Sigmoid colon (tissue), 7 donors: Measurements from ENCODE around the gene ST14. TPM values are rescaled to one million over a fixed set of nuclear protein-coding genes. Genes with fewer than 3 reads are reported as not detected.
A peak's percentile ranks its signal among the peaks of the same experiment; 100 is the strongest.

Experiments used
- DNase-seq: peaks from one replicate; pipeline ENCODE4 v3.0.0-alpha.2; 2019
- H3K27ac ChIP-seq, 4 donors: fragments of 200-600 bp; sonication (generic); one replicate each; pipeline ENCODE4 v1.5.1; 2016 to 2019; ENCODE audit warnings: mild to moderate bottlenecking in 1 of 4
- H3K27me3 ChIP-seq, 3 donors: fragments of 200-600 bp; sonication (generic); one replicate each; pipeline ENCODE4 v1.5.1; 2019; ENCODE audit warnings: mild to moderate bottlenecking in 1 of 3
- H3K36me3 ChIP-seq, 4 donors: fragments of 200-600 bp; sonication (generic); one replicate each; pipeline ENCODE4 v1.5.1; 2016 to 2019
- H3K4me1 ChIP-seq, 4 donors: fragments of 200-600 bp; sonication (generic); one replicate each; pipeline ENCODE4 v1.5.1; 2017 to 2019
- H3K4me3 ChIP-seq, 4 donors: fragments of 200-600 bp; sonication (generic); one replicate each; pipeline ENCODE4 v1.5.1; 2017 to 2019; ENCODE audit warnings: mild to moderate bottlenecking in 2 of 4, moderate library complexity in 1 of 4
- H3K9me3 ChIP-seq, 4 donors: fragments of 200-600 bp in 3 of 4; sonication (generic) in 3 of 4; one replicate each; pipeline versions ENCODE4 v1.5.1 to v1.6.1; 2013 to 2019
- EP300 ChIP-seq, 4 donors: sonication (generic); formaldehyde crosslinking; IDR thresholded peaks; one replicate each; pipeline ENCODE4 v1.6.1; 2017; ENCODE audit warnings: antibody characterized with exemption in 4 of 4
- POLR2A ChIP-seq, 2 donors: fragments of 450-650 bp; IDR thresholded peaks; one replicate each; pipeline ENCODE4 v1.6.1; 2016; ENCODE audit warnings: antibody characterized with exemption in 2 of 2, mild to moderate bottlenecking in 2 of 2, moderate library complexity in 2 of 2
- POLR2AphosphoS5 ChIP-seq, 4 donors: sonication (generic); formaldehyde crosslinking; IDR thresholded peaks; one replicate each; pipeline ENCODE4 v1.6.1; 2017; ENCODE audit warnings: antibody characterized with exemption in 4 of 4
- WGBS, 2 donors: extraction: QIAGEN DNeasy Blood & Tissue Kit; methylation state at CpG; one replicate each; pipeline ENCODE4 v1.1.7; 2013; 5-methylcytosine and 5-hydroxymethylcytosine counted together
- intact Hi-C: fragments of 100-400 bp; cut with DNase I; formaldehyde crosslinking; loops from one replicate; pipeline ENCODE4 v1.15.1; 2023
- polyA plus RNA-seq, 3 donors: library from polyadenylated mRNA; stranded (reverse); fragments of 200-250 nt; gene quantifications; one replicate each; pipeline ENCODE4 v1.2.3, GENCODE V29; 2013
- total RNA-seq, 4 donors: library from RNA; depleted of rRNA; stranded (reverse); fragments of >200 nt; gene quantifications; one replicate each; pipeline ENCODE4 v1.1.0, GENCODE V29; 2016
- TF ChIP-seq, protein P1 (sequence below), 4 experiments: fragments of 450-650 bp in 3 of 4; fragments of 200-600 bp in 1 of 4; IDR thresholded peaks; one replicate each; pipeline ENCODE4 v1.5.1; 2016 to 2019; ENCODE audit warnings: antibody characterized with exemption in 4 of 4, mild to moderate bottlenecking in 3 of 4, moderate library complexity in 2 of 4
- donor health status: healthy with polysubstance abuse.
- donor health status: Bipolar disorder and iron deficiency.
- donor health status: healthy.

The ST14 gene
- total and polyA plus RNA-seq, 7 donors = 1.8 to 324 (median 5.1) TPM

DNA sequence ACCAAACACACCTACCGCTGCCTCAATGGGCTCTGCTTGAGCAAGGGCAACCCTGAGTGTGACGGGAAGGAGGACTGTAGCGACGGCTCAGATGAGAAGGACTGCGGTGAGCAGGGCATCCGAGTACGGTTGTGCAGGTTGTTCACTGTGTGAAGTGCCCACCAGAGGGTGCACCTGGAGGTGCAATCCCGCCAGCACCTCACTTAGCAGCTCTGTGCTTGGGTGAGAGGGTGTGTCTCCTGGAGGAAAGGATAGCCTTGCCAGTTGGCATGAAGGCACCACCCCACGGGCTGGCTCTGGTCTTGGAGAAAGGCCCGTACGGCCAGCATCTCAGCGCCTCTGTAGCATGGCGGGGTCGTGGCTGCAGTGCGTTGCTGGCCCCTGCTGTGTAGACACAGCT lies 39.4 kb downstream of the ST14 start:
- Histone ChIP-seq H3K36me3 (no peaks in the 10 kb centered on the region), H3K27me3 (no peaks in the 10 kb centered on the region), H3K4me3 (no peak overlapping the region), H3K4me1 (no peaks in the 10 kb centered on the region), H3K9me3 (no peaks in the 10 kb centered on the region), H3K27ac (no peak overlapping the region)
- WGBS, 2 donors = 91 to 93% methylated on average over 15 of the region's 15 CpGs
- no peak for DNase-seq
- intact Hi-C loops = no loop called here
- TF ChIP-seq, protein P1, sequence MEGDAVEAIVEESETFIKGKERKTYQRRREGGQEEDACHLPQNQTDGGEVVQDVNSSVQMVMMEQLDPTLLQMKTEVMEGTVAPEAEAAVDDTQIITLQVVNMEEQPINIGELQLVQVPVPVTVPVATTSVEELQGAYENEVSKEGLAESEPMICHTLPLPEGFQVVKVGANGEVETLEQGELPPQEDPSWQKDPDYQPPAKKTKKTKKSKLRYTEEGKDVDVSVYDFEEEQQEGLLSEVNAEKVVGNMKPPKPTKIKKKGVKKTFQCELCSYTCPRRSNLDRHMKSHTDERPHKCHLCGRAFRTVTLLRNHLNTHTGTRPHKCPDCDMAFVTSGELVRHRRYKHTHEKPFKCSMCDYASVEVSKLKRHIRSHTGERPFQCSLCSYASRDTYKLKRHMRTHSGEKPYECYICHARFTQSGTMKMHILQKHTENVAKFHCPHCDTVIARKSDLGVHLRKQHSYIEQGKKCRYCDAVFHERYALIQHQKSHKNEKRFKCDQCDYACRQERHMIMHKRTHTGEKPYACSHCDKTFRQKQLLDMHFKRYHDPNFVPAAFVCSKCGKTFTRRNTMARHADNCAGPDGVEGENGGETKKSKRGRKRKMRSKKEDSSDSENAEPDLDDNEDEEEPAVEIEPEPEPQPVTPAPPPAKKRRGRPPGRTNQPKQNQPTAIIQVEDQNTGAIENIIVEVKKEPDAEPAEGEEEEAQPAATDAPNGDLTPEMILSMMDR (IDR thresholded peaks at IDR 0.05) = no peak
- TF ChIP-seq POLR2AphosphoS5 (IDR thresholded peaks at IDR 0.05) = no peak
- no peak for TF ChIP-seq POLR2A (IDR thresholded peaks at IDR 0.05)
- TF ChIP-seq EP300 (IDR thresholded peaks at IDR 0.05) = no peak

DNA sequence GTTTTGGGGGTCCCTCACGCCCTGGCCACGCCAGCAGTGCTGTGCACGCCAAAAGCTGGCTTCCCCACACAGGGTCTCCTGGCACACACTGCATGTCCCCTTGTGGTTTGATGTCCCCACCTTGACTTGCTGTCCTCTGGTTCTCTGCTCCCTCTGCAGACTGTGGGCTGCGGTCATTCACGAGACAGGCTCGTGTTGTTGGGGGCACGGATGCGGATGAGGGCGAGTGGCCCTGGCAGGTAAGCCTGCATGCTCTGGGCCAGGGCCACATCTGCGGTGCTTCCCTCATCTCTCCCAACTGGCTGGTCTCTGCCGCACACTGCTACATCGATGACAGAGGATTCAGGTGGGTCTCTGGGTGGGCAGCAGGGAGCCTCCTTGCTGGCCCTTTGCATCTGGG lies 40.2 kb downstream of the ST14 start:
- H3K36me3 ChIP-seq = no peaks in the 10 kb centered on the region
- no peaks in the 10 kb centered on the region for H3K9me3 ChIP-seq
- no peak overlapping the region for H3K4me3 ChIP-seq
- WGBS, 2 donors = 92 to 95% methylated on average over 12 of the region's 12 CpGs
- no peak for TF ChIP-seq POLR2A (IDR thresholded peaks at IDR 0.05)
- no peak for TF ChIP-seq POLR2AphosphoS5 (IDR thresholded peaks at IDR 0.05)
- TF ChIP-seq, protein P1 (IDR thresholded peaks at IDR 0.05) = no peak
- no peak for TF ChIP-seq EP300 (IDR thresholded peaks at IDR 0.05)
- no peaks in the 10 kb centered on the region for H3K4me1 ChIP-seq
- DNase-seq = no peak
- H3K27ac ChIP-seq = no peak overlapping the region
- no peaks in the 10 kb centered on the region for H3K27me3 ChIP-seq
- intact Hi-C loops = no loop called here

DNA sequence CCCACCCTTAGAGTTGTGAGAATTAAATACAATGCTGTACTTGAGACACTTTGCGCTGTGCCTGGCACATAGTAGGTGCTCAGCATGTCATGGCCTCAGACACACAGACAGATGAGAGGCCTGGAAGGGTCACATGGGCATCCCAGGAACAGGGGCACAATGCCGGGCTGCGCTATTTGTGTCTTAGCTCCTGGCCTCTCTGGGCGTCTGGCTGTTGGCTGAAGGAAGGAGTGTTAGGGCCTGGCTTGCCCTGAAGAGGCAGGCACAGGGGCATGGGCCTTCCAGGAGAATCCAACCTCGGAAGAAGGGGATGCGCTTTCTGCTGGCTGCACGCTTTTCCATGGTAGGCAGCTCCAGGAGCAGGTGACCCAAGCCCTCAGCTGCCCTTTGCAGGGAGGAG lies 41.4 kb downstream of the ST14 start:
- intact Hi-C loops = no loop called here
- WGBS, 2 donors = 85 to 96% methylated on average over 7 of the region's 7 CpGs
- DNase-seq = no peak

DNA sequence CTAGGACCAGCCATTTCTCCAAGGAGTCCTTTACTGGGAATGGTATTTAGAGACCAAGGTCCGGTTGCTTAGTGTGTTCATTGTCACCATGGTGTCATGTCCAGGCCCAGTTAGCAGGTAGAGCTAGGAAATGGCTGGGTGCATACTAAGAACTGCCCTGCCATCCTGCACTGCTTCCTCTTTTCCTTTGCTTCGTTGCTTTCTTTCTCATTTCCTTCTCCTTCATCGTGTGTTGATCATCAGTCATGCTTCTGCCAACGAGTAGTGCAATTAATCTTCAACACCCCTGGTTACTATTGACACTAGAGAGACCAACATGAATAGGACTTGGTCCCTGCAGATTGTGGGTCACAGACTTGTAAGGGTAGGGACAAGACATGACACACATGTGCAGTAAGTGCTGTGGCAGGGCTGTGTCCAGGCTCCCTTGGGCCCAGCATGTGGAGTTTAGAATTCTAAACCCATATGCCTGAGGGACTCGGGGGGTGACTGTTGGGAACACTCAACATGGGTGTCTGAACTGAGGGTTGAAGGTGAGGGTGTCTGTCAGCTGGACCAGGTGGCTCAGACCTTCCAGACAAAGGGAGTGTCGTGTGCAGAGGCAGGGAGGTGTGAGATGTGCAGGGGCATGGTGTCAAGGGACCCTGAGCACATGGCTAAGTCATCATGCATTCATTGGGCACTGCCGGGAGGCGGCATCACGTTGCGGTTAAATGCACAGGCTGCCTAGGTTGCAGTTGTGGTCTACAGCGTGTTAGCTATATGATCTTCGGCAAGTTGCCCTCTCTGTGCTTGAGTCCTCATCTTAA lies 42.6 kb downstream of the ST14 start:
- TF ChIP-seq POLR2A (IDR thresholded peaks at IDR 0.05) (no peak), EP300 (IDR thresholded peaks at IDR 0.05) (no peak), POLR2AphosphoS5 (IDR thresholded peaks at IDR 0.05) (no peak)
- TF ChIP-seq, protein P1 (IDR thresholded peaks at IDR 0.05) = no peak
- H3K4me1 ChIP-seq = no peaks in the 10 kb centered on the region
- no peak overlapping the region for H3K27ac ChIP-seq
- no peaks in the 10 kb centered on the region for H3K9me3 ChIP-seq
- peak; percentile 43 for DNase-seq
- no peak overlapping the region for H3K4me3 ChIP-seq
- H3K36me3 ChIP-seq = no peaks in the 10 kb centered on the region
- 76 to 79% methylated on average over 12 of the region's 12 CpGs for WGBS, 2 donors
- no peaks in the 10 kb centered on the region for H3K27me3 ChIP-seq
- intact Hi-C loops = no loop called here

More for the DNA sequence above, 41.4 kb downstream of the ST14 start:
- H3K36me3 ChIP-seq = no peaks in the 10 kb centered on the region
- no peak overlapping the region for H3K27ac ChIP-seq
- H3K27me3 ChIP-seq = no peaks in the 10 kb centered on the region
- H3K4me3 ChIP-seq = no peak overlapping the region
- no peaks in the 10 kb centered on the region for H3K4me1 ChIP-seq
- H3K9me3 ChIP-seq = no peaks in the 10 kb centered on the region
- no peak for TF ChIP-seq EP300 (IDR thresholded peaks at IDR 0.05)
- TF ChIP-seq, protein P1 (IDR thresholded peaks at IDR 0.05) = no peak
- TF ChIP-seq POLR2AphosphoS5 (IDR thresholded peaks at IDR 0.05) = no peak
- no peak for TF ChIP-seq POLR2A (IDR thresholded peaks at IDR 0.05)
